Thyroid gland (tissue), 4 donors: Measurements from ENCODE around the gene EPN1. TPM values are rescaled to one million over a fixed set of nuclear protein-coding genes. Genes with fewer than 3 reads are reported as not detected.

Experiments
- DNase-seq, 2 donors: peaks; one replicate each; pipeline ENCODE4 v3.0.0-alpha.2; 2019
- H3K27ac ChIP-seq, 3 donors: fragments of 200-600 bp; sonication (generic); 1 replicate in 2 of 3; 2 replicates in 1 of 3; pipeline ENCODE4 v1.5.1; 2016 to 2019; ENCODE audit warnings: mild to moderate bottlenecking in 1 of 3, moderate library complexity in 1 of 3
- H3K27me3 ChIP-seq: fragments of 200-600 bp; sonication (generic); one replicate; pipeline ENCODE4 v1.5.1; 2019
- H3K36me3 ChIP-seq, 2 donors: fragments of 200-600 bp; sonication (generic); one replicate each; pipeline ENCODE4 v1.5.1; 2016 to 2019
- H3K4me1 ChIP-seq, 2 donors: fragments of 200-600 bp; sonication (generic); one replicate each; pipeline ENCODE4 v1.5.1; 2017 to 2019
- H3K4me3 ChIP-seq, 3 donors: fragments of 200-600 bp; sonication (generic); replicated peaks in 1 of 3; 1 replicate in 2 of 3; 2 replicates in 1 of 3; pipeline ENCODE4 v1.5.1; 2016; ENCODE audit warnings: mild to moderate bottlenecking in 1 of 3
- H3K9me3 ChIP-seq: fragments of 200-600 bp; sonication (generic); one replicate; pipeline ENCODE4 v1.5.1; 2017
- CTCF ChIP-seq, 6 experiments: fragments of 200-600 bp in 3 of 6; fragments of 450-650 bp in 3 of 6; sonication (generic) in 3 of 6; IDR thresholded peaks; one replicate each; pipeline ENCODE4 v1.5.1; 2016 to 2019; ENCODE audit warnings: antibody characterized with exemption in 6 of 6, mild to moderate bottlenecking in 2 of 6, inconsistent platforms in 1 of 6, moderate library complexity in 1 of 6
- POLR2A ChIP-seq, 2 donors: fragments of 450-650 bp; IDR thresholded peaks; one replicate each; pipeline ENCODE4 v1.6.1; 2017; ENCODE audit warnings: antibody characterized with exemption in 2 of 2, mild to moderate bottlenecking in 2 of 2, moderate library complexity in 1 of 2
- WGBS, 2 donors: methylation state at CpG; one replicate each; pipeline ENCODE4 v1.1.5; 2017; 5-methylcytosine and 5-hydroxymethylcytosine counted together
- intact Hi-C: fragments of 100-400 bp; cut with DNase I; formaldehyde crosslinking; loops from one replicate; pipeline ENCODE4 v1.15.1; 2023
- total RNA-seq, 4 donors: library from RNA; depleted of rRNA; stranded (reverse); fragments of >200 nt; gene quantifications; one replicate each; pipeline ENCODE4 v1.2.3, GENCODE V29; 2016

EPN1 gene
- total RNA-seq, 4 donors from 2014 or later, result 34.8 to 102 (median 72.2) TPM

GRCh38 chr19:55697069-55697440, 22.0 kb downstream of the EPN1 start:
- no peak for DNase-seq
- Histone ChIP-seq H3K27ac (no peak overlapping the region), H3K4me3 (no peak overlapping the region), H3K4me1 (no peaks in the 10 kb centered on the region), H3K9me3 (no peaks in the 10 kb centered on the region), H3K36me3 (peaks cover 57 to 59% of the 10 kb centered on the region in 2 donors), H3K27me3 (no peaks in the 10 kb centered on the region)
- intact Hi-C loops, result no loop called here
- TF ChIP-seq CTCF (IDR thresholded peaks at IDR 0.05) (no peak), POLR2A (IDR thresholded peaks at IDR 0.05) (no peak)
- WGBS, 2 donors, result 91 to 95% methylated on average over 12 of the region's 12 CpGs

- 90 to 94% methylated on average over 8 of the region's 8 CpGs for WGBS, 2 donors
- no peak for DNase-seq
- Histone ChIP-seq H3K36me3 (peaks cover 52 to 54% of the 10 kb centered on the region in 2 donors), H3K27me3 (no peaks in the 10 kb centered on the region), H3K9me3 (no peaks in the 10 kb centered on the region), H3K4me1 (no peaks in the 10 kb centered on the region), H3K4me3 (no peak overlapping the region), H3K27ac (no peak overlapping the region)
- intact Hi-C loops, result no loop called here
- TF ChIP-seq POLR2A (IDR thresholded peaks at IDR 0.05) (no peak), CTCF (IDR thresholded peaks at IDR 0.05) (no peak)
These were observed 22.7 kb downstream of the EPN1 start for GRCh38 chr19:55697698-55698097.

- no peak for DNase-seq
- Histone ChIP-seq H3K4me3 (no peak overlapping the region), H3K27me3 (no peaks in the 10 kb centered on the region), H3K36me3 (peaks cover 46 to 49% of the 10 kb centered on the region in 2 donors), H3K9me3 (no peaks in the 10 kb centered on the region), H3K27ac (no peak overlapping the region), H3K4me1 (no peaks in the 10 kb centered on the region)
- no peak for TF ChIP-seq POLR2A (IDR thresholded peaks at IDR 0.05)
- no peak for TF ChIP-seq CTCF (IDR thresholded peaks at IDR 0.05)
- intact Hi-C loops, result no loop called here
- WGBS, 2 donors, result 88 to 95% methylated on average over 17 of the region's 17 CpGs
These were observed 23.2 kb downstream of the EPN1 start for GRCh38 chr19:55698256-55698655.

- Histone ChIP-seq H3K27me3 (no peaks in the 10 kb centered on the region), H3K9me3 (no peaks in the 10 kb centered on the region), H3K4me1 (no peaks in the 10 kb centered on the region), H3K4me3 (no peak overlapping the region), H3K27ac (no peak overlapping the region), H3K36me3 (peaks cover 38 to 40% of the 10 kb centered on the region in 2 donors)
- TF ChIP-seq POLR2A (IDR thresholded peaks at IDR 0.05) (no peak), CTCF (IDR thresholded peaks at IDR 0.05) (no peak)
- intact Hi-C loops, result no loop called here
- no peak for DNase-seq
- 91 to 94% methylated on average over 11 of the region's 11 CpGs for WGBS, 2 donors
These were observed 24.2 kb downstream of the EPN1 start for GRCh38 chr19:55699221-55699620.

GRCh38 chr19:55700813-55701212, 25.8 kb downstream of the EPN1 start:
- TF ChIP-seq POLR2A (IDR thresholded peaks at IDR 0.05), result no peak
- no peak for TF ChIP-seq CTCF (IDR thresholded peaks at IDR 0.05)
- Histone ChIP-seq H3K4me3 (no peak overlapping the region), H3K36me3 (peaks cover 22 to 24% of the 10 kb centered on the region in 2 donors), H3K4me1 (no peaks in the 10 kb centered on the region), H3K27ac (no peak overlapping the region), H3K27me3 (no peaks in the 10 kb centered on the region), H3K9me3 (no peaks in the 10 kb centered on the region)
- DNase-seq, result no peak
- 82 to 95% methylated on average over 10 to 12 of the region's 12 CpGs for WGBS, 2 donors
- intact Hi-C loops, result no loop called here
